Measurements from ENCODE around the gene ADAMTS14.

DNA sequence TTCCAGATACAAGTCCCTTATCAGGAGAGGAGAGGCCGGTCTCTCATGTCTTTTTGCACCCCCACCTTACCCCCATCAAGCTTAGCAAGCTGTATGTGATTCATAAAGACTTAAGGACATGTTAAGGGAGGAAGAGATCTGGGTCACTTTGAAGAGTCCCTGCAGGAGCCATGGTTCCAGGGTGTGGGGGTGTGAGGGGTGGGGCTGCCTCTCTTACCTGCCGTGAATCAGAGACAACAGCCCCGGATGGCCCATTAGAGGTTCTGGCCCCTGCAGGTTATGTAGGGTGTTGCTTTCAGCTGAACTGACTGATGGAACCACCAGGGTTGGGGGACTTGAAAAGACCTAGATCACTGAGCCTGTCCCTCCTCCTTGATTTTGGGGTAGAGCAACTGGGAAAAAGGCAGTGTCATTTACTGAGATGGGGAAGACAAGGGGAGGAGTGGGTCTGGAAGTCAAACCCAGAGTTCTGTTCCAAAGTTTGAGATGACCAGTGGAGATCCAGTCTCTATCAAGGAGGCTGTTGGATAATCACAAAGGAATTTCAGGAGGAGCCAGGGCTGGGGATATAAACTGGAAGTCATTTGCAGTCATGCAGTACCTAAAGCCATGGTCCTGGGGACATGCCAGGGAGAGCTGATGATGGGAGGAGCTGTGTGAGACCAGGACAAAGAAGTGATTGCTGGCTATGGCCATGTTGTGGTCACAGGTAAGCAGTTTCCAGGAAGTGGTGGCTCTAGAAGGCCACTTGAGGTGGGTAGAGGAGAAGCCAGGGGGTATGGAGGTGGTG is 23.1 kb downstream of the ADAMTS14 start:
- TF ChIP-seq ZNF565 (CRISPR knock-in tag; conservative IDR thresholded peaks at IDR 0.05; ENCODE audit: low read depth) (no peak), ZFP3 (CRISPR knock-in tag; IDR thresholded peaks at IDR 0.05) (no peak), ARNTL (CRISPR knock-in tag; IDR thresholded peaks at IDR 0.05; ENCODE audit: borderline replicate concordance, low read depth) (no peak), ZNF8 (CRISPR knock-in tag; IDR thresholded peaks at IDR 0.05) (no peak), OSR1 (CRISPR knock-in tag; IDR thresholded peaks at IDR 0.05) (no peak), ESRRG (CRISPR knock-in tag; IDR thresholded peaks at IDR 0.05) (no peak), ZFP30 (CRISPR knock-in tag; IDR thresholded peaks at IDR 0.05) (no peak), GLIS3 (CRISPR knock-in tag; IDR thresholded peaks at IDR 0.05) (no peak)
- TF ChIP-seq, protein P1, sequence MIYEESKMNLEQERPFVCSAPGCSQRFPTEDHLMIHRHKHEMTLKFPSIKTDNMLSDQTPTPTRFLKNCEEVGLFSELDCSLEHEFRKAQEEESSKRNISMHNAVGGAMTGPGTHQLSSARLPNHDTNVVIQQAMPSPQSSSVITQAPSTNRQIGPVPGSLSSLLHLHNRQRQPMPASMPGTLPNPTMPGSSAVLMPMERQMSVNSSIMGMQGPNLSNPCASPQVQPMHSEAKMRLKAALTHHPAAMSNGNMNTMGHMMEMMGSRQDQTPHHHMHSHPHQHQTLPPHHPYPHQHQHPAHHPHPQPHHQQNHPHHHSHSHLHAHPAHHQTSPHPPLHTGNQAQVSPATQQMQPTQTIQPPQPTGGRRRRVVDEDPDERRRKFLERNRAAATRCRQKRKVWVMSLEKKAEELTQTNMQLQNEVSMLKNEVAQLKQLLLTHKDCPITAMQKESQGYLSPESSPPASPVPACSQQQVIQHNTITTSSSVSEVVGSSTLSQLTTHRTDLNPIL (CRISPR knock-in tag; IDR thresholded peaks at IDR 0.05; ENCODE audit: low read depth): no peak
- TF ChIP-seq, protein P2, sequence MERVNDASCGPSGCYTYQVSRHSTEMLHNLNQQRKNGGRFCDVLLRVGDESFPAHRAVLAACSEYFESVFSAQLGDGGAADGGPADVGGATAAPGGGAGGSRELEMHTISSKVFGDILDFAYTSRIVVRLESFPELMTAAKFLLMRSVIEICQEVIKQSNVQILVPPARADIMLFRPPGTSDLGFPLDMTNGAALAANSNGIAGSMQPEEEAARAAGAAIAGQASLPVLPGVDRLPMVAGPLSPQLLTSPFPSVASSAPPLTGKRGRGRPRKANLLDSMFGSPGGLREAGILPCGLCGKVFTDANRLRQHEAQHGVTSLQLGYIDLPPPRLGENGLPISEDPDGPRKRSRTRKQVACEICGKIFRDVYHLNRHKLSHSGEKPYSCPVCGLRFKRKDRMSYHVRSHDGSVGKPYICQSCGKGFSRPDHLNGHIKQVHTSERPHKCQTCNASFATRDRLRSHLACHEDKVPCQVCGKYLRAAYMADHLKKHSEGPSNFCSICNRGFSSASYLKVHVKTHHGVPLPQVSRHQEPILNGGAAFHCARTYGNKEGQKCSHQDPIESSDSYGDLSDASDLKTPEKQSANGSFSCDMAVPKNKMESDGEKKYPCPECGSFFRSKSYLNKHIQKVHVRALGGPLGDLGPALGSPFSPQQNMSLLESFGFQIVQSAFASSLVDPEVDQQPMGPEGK (CRISPR knock-in tag; IDR thresholded peaks at IDR 0.05; ENCODE audit: borderline replicate concordance): no peak
- TF ChIP-seq, protein P3, sequence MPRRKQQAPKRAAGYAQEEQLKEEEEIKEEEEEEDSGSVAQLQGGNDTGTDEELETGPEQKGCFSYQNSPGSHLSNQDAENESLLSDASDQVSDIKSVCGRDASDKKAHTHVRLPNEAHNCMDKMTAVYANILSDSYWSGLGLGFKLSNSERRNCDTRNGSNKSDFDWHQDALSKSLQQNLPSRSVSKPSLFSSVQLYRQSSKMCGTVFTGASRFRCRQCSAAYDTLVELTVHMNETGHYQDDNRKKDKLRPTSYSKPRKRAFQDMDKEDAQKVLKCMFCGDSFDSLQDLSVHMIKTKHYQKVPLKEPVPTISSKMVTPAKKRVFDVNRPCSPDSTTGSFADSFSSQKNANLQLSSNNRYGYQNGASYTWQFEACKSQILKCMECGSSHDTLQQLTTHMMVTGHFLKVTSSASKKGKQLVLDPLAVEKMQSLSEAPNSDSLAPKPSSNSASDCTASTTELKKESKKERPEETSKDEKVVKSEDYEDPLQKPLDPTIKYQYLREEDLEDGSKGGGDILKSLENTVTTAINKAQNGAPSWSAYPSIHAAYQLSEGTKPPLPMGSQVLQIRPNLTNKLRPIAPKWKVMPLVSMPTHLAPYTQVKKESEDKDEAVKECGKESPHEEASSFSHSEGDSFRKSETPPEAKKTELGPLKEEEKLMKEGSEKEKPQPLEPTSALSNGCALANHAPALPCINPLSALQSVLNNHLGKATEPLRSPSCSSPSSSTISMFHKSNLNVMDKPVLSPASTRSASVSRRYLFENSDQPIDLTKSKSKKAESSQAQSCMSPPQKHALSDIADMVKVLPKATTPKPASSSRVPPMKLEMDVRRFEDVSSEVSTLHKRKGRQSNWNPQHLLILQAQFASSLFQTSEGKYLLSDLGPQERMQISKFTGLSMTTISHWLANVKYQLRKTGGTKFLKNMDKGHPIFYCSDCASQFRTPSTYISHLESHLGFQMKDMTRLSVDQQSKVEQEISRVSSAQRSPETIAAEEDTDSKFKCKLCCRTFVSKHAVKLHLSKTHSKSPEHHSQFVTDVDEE (CRISPR knock-in tag; IDR thresholded peaks at IDR 0.05): no peak
- TF ChIP-seq, protein P4, sequence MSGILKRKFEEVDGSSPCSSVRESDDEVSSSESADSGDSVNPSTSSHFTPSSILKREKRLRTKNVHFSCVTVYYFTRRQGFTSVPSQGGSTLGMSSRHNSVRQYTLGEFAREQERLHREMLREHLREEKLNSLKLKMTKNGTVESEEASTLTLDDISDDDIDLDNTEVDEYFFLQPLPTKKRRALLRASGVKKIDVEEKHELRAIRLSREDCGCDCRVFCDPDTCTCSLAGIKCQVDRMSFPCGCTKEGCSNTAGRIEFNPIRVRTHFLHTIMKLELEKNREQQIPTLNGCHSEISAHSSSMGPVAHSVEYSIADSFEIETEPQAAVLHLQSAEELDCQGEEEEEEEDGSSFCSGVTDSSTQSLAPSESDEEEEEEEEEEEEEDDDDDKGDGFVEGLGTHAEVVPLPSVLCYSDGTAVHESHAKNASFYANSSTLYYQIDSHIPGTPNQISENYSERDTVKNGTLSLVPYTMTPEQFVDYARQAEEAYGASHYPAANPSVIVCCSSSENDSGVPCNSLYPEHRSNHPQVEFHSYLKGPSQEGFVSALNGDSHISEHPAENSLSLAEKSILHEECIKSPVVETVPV (CRISPR knock-in tag; IDR thresholded peaks at IDR 0.05): no peak

All from SK-N-SH treated with all-trans-retinoic acid at 6 μM for 48 hours (cell line).